OCI-LY7 (cell line): ENCODE measurements around the gene FHIT. TPM values are rescaled to one million over a fixed set of nuclear protein-coding genes. Genes with fewer than 3 reads are reported as not detected.

Experiments used
- BruUV-seq: library from RNA; stranded (reverse); fragments of 400-500 nt; replicated peaks from 2 replicates; lab custom pipeline; 2021; lab: Mats Ljungman, UMichigan
- CTCF ChIA-PET: fragments of 300-600 bp; sonication (Branson Sonifier 250); formaldehyde crosslinking; loops from one replicate; lab custom pipeline; 2022; ENCODE audit warnings: antibody characterized with exemption; ENCODE audit not compliant: unreplicated experiment; lab: Charles Lee
- POLR2A ChIA-PET: fragments of 300-600 bp; sonication (Branson Sonifier 250); formaldehyde crosslinking; loops from one replicate; lab custom pipeline; 2022; ENCODE audit warnings: antibody characterized with exemption; lab: Charles Lee
- DNase-seq: peaks from one replicate; pipeline ENCODE4 v3.0.0-alpha.2; 2015; ENCODE audit warnings: low spot score
- H2AFZ ChIP-seq: fragments of 200-600 bp; sonication (generic), shearing (Covaris generic); 2 replicates; pipeline ENCODE4 v1.6.1; 2014; ENCODE audit warnings: mild to moderate bottlenecking, antibody characterized with exemption, low read length, moderate library complexity
- H3K27ac ChIP-seq: fragments of 200-600 bp; sonication (generic); 2 replicates; pipeline ENCODE4 v1.5.1; 2014; ENCODE audit warnings: mixed run types, low read depth, mild to moderate bottlenecking, moderate library complexity, low read length, inconsistent platforms; ENCODE audit not compliant: poor library complexity, severe bottlenecking
- H3K36me3 ChIP-seq: fragments of 200-600 bp; sonication (generic); 2 replicates; pipeline ENCODE4 v1.6.1; 2014; ENCODE audit warnings: mild to moderate bottlenecking, antibody characterized with exemption, low read length, moderate library complexity, mixed read lengths; ENCODE audit not compliant: insufficient read depth
- H3K4me1 ChIP-seq: fragments of 200-600 bp; sonication (generic); 2 replicates; pipeline ENCODE4 v1.5.1; 2014; ENCODE audit warnings: mild to moderate bottlenecking, low read length; ENCODE audit not compliant: insufficient read depth, poor library complexity, severe bottlenecking
- H3K4me2 ChIP-seq: fragments of 200-600 bp; sonication (generic); 2 replicates; pipeline ENCODE4 v1.6.1; 2014; ENCODE audit warnings: mild to moderate bottlenecking, low read length
- H3K4me3 ChIP-seq: fragments of 200-600 bp; sonication (generic); 2 replicates; pipeline ENCODE4 v1.5.1; 2014; ENCODE audit warnings: mild to moderate bottlenecking, low read depth, low read length; ENCODE audit not compliant: poor library complexity, severe bottlenecking
- H3K79me2 ChIP-seq: fragments of 200-600 bp; sonication (generic); 2 replicates; pipeline ENCODE4 v1.6.1; 2016; ENCODE audit warnings: low read depth, mild to moderate bottlenecking, low read length, moderate library complexity, mixed read lengths; ENCODE audit not compliant: insufficient read depth
- H3K9me2 ChIP-seq: fragments of 200-600 bp; sonication (generic); 2 replicates; pipeline ENCODE4 v1.6.1; 2016; ENCODE audit warnings: mild to moderate bottlenecking, low read length, mixed read lengths; ENCODE audit not compliant: insufficient read depth
- H3K9me3 ChIP-seq: fragments of 200-600 bp; sonication (generic); 2 replicates; pipeline ENCODE4 v1.6.1; 2014; ENCODE audit warnings: mild to moderate bottlenecking, mixed run types, low read length, mixed read lengths
- H4K20me1 ChIP-seq: fragments of 200-600 bp; sonication (generic); 2 replicates; pipeline ENCODE4 v1.6.1; 2014; ENCODE audit warnings: mild to moderate bottlenecking, antibody characterized with exemption, low read length, moderate library complexity, mixed read lengths; ENCODE audit not compliant: insufficient read depth
- CTCF ChIP-seq: fragments of 200-600 bp; sonication (generic); conservative IDR thresholded peaks from 2 replicates; pipeline ENCODE4 v1.5.1; 2014; ENCODE audit warnings: mild to moderate bottlenecking, antibody characterized with exemption, low read length, moderate library complexity, mixed read lengths
- EZH2phosphoT487 ChIP-seq: fragments of 200-600 bp; sonication (generic); IDR thresholded peaks from 2 replicates; pipeline ENCODE4 v1.6.1; 2018; ENCODE audit warnings: low read depth, borderline replicate concordance, mild to moderate bottlenecking, mixed run types, antibody characterized with exemption, low read length, moderate library complexity, mixed read lengths
- intact Hi-C: fragments of 100-400 bp; cut with micrococcal nuclease; formaldehyde crosslinking; loops from one replicate; pipeline ENCODE4 v1.10.0; 2022; ENCODE audit not compliant: unreplicated experiment
- total RNA-seq, 2 experiments: library from RNA; depleted of rRNA in 1 of 2; stranded (reverse); fragments of >200 nt in 1 of 2; shearing (Covaris generic) in 1 of 2; gene quantifications; 2 replicates each; pipeline ENCODE4 v1.2.3, GENCODE V29; 2014 to 2022

FHIT gene
- total RNA-seq, 2 experiments from 2014 or later = 5.0 to 10.9 TPM

GRCh38 chr3:60919296-60919695, 332.0 kb downstream of the FHIT start:
- POLR2A ChIA-PET = interaction anchor here (0.7 kb wide), 1 partner anchor 38 kb away, joined by 4 read pairs; no protein-coding TSS in a partner anchor
- no TSS peak for BruUV-seq

GRCh38 chr3:60917141-60917540, 334.1 kb downstream of the FHIT start:
- TF ChIP-seq CTCF = no peak
- no peak for TF ChIP-seq EZH2phosphoT487
- H3K4me2 ChIP-seq = no peak overlapping the region
- no peak overlapping the region for H3K4me3 ChIP-seq
- no peaks in the 10 kb centered on the region for H3K36me3 ChIP-seq
- no peaks in the 10 kb centered on the region for H3K79me2 ChIP-seq
- H2AFZ ChIP-seq = no peak overlapping the region
- no peaks in the 10 kb centered on the region for H4K20me1 ChIP-seq
- H3K27ac ChIP-seq = no peak overlapping the region
- no TSS peak for BruUV-seq
- DNase-seq = no peak
- H3K4me1 ChIP-seq = no peaks in the 10 kb centered on the region
- intact Hi-C loops = no loop called here
- POLR2A ChIA-PET = no interaction called here
- no peaks in the 10 kb centered on the region for H3K9me2 ChIP-seq
- CTCF ChIA-PET = no interaction called here
- H3K9me3 ChIP-seq = no peaks in the 10 kb centered on the region

More at GRCh38 chr3:60919296-60919695, 332.0 kb downstream of the FHIT start:
- TF ChIP-seq EZH2phosphoT487 = no peak
- no peak for TF ChIP-seq CTCF
- no peak overlapping the region for H3K27ac ChIP-seq
- no peak overlapping the region for H3K4me3 ChIP-seq
- H3K9me2 ChIP-seq = no peaks in the 10 kb centered on the region
- CTCF ChIA-PET = no interaction called here
- H2AFZ ChIP-seq = no peak overlapping the region
- intact Hi-C loops = no loop called here
- no peaks in the 10 kb centered on the region for H4K20me1 ChIP-seq
- no peaks in the 10 kb centered on the region for H3K4me1 ChIP-seq
- no peaks in the 10 kb centered on the region for H3K79me2 ChIP-seq
- DNase-seq = no peak
- H3K4me2 ChIP-seq = no peak overlapping the region
- no peaks in the 10 kb centered on the region for H3K36me3 ChIP-seq
- H3K9me3 ChIP-seq = no peaks in the 10 kb centered on the region

GRCh38 chr3:60916546-60916945, 334.7 kb downstream of the FHIT start:
- DNase-seq = no peak
- H4K20me1 ChIP-seq = no peaks in the 10 kb centered on the region
- no peaks in the 10 kb centered on the region for H3K9me3 ChIP-seq
- H3K36me3 ChIP-seq = no peaks in the 10 kb centered on the region
- H2AFZ ChIP-seq = no peak overlapping the region
- no peak for TF ChIP-seq CTCF
- TF ChIP-seq EZH2phosphoT487 = no peak
- H3K4me1 ChIP-seq = no peaks in the 10 kb centered on the region
- H3K9me2 ChIP-seq = no peaks in the 10 kb centered on the region
- no peak overlapping the region for H3K27ac ChIP-seq
- no peak overlapping the region for H3K4me2 ChIP-seq
- no peaks in the 10 kb centered on the region for H3K79me2 ChIP-seq
- ChIA-PET POLR2A (no interaction called here), CTCF (no interaction called here)
- no TSS peak for BruUV-seq
- intact Hi-C loops = no loop called here
- H3K4me3 ChIP-seq = no peak overlapping the region
